GM12801 (cell line): Measurements from ENCODE around the gene KCNJ6.

Experiments
- CTCF ChIP-seq: IDR thresholded peaks from one replicate; pipeline ENCODE4 v1.5.1; 2011; ENCODE audit warnings: control low read depth; ENCODE audit not compliant: insufficient read length; ENCODE audit errors: extremely low read depth

KCNJ6 gene

GRCh38 chr21:37724201-37724600, 192.1 kb downstream of the KCNJ6 start:
- no peak for TF ChIP-seq CTCF

- TF ChIP-seq CTCF = no peak
Measured at GRCh38 chr21:37717534-37717933, 198.7 kb downstream of the KCNJ6 start.

- TF ChIP-seq CTCF = peak; percentile 6
Measured at GRCh38 chr21:37711836-37712568, 204.3 kb downstream of the KCNJ6 start.

GRCh38 chr21:37711286-37711829, 204.9 kb downstream of the KCNJ6 start:
- TF ChIP-seq CTCF = no peak

GRCh38 chr21:37710546-37711285, 205.5 kb downstream of the KCNJ6 start:
- no peak for TF ChIP-seq CTCF

GRCh38 chr21:37704751-37705150, 211.5 kb downstream of the KCNJ6 start:
- no peak for TF ChIP-seq CTCF

GRCh38 chr21:37702241-37702640, 214.0 kb downstream of the KCNJ6 start:
- TF ChIP-seq CTCF = no peak
